AG09319 (cell line): ENCODE data around the gene IDH3G.

ENCODE experiments used
- DNase-seq: peaks from one replicate; pipeline ENCODE4 v3.0.0-alpha.2; 2010; ENCODE audit warnings: low read depth; ENCODE audit errors: extremely low read depth
- CTCF ChIP-seq: IDR thresholded peaks from 2 replicates; pipeline ENCODE4 v1.5.1; 2011; ENCODE audit warnings: low read depth, mild to moderate bottlenecking, inconsistent platforms, low read length, moderate library complexity

Gene IDH3G

DNA sequence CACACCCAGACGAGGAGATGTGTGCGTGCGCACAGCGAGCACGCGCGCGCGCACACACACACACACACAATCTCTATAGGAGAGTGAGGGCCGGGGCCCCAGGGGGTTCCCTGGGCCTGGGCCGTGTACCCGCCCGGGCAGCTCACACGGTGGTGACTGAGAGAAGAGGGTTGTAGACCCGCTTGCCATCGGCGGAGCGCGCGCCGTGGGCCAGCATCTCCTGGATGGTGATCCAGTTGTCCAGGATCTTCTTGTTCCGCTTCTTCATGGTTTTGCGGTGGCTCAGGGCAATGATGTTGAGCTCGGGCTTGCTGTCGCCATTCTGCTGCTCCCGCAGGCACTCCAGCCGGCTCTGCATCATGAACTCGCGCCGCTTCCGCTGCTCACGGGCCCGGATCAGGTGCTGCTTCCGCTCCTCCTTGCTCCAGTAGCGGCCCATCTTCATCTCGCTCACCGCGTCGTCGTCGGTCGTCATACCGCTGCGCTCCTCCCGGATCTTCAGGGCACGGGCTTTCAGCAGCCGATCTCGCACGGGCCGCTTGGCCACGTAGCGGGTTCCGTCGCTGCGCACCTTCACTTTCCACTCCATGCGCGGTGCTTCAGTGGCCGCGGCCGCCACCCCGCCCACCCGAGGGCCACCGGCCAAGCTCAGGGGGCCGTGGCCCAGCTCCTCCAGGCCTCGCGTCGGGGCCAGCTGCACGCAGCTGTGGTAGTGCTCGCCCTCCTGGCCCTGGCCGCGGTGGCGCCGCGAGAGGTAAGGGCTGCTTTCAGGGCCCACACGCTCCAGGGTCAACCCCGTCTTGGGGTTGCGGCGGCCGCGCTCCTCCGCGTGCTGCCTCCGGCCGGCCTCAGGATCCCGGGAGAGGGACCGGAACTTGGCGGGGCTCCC, 9.3 kb upstream of the IDH3G start:
- no peak for TF ChIP-seq CTCF
- no peak for DNase-seq

- TF ChIP-seq CTCF: no peak
- DNase-seq: no peak
Observed at GRCh38 chrX:153802513-153803045, 8.4 kb upstream of the IDH3G start.

DNA sequence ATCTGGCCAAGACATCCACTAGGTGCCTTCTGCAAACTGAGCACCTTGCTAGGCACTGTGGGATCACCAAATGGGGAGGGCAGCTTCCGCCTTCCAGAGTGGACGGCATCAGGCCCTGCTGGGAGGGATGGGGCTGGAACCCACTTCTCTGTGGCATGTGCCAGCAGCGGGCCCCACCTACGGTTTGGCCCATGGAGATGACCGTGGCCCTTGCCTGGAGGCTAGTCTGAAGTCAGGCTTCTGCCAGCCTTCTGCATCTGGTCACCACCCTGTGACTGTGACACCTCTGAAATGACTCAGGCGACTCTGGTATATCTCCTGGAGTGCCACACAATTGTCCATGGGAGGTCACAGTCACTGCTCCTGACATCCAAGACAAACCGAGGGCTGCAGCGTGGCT, 7.5 kb upstream of the IDH3G start:
- no peak for TF ChIP-seq CTCF
- no peak for DNase-seq

DNA sequence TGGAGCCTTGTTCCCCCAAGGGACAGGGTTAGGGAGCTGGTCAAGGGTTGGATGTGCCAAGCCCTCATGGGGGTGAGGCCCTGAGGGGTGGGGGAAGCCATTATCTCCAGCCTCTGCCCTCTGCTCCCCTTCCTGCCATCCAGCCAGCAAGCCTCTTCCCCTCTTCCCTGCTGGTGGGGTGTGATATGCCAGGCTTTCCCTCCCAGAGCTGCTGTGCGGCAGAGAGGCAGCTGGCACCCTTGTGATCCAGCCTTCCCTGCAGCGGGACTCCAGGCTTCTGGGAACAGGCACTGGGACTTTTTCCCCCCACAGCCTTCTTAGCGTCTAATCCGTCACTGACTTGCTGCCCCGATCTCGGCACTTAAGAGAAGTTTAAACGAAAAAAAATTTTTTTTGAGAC, 6.6 kb upstream of the IDH3G start:
- no peak for DNase-seq
- no peak for TF ChIP-seq CTCF

GRCh38 chrX:153800177-153800722, 6.1 kb upstream of the IDH3G start:
- TF ChIP-seq CTCF: no peak
- no peak for DNase-seq

- no peak for DNase-seq
- TF ChIP-seq CTCF: no peak
Observed at GRCh38 chrX:153799326-153799725, 5.2 kb upstream of the IDH3G start.

GRCh38 chrX:153797415-153798015, 3.3 kb upstream of the IDH3G start:
- TF ChIP-seq CTCF: no peak
- no peak for DNase-seq
